SIG-M5 treated with dmso at 0.1 percent for 504 hours (cell line): ENCODE measurements around the gene KCNK5.

Experiments used
- DNase-seq: peaks from one replicate; lab custom pipeline; 2025; ENCODE audit not compliant: unreplicated experiment; lab: John Stamatoyannopoulos, UW

The KCNK5 gene, protein sequence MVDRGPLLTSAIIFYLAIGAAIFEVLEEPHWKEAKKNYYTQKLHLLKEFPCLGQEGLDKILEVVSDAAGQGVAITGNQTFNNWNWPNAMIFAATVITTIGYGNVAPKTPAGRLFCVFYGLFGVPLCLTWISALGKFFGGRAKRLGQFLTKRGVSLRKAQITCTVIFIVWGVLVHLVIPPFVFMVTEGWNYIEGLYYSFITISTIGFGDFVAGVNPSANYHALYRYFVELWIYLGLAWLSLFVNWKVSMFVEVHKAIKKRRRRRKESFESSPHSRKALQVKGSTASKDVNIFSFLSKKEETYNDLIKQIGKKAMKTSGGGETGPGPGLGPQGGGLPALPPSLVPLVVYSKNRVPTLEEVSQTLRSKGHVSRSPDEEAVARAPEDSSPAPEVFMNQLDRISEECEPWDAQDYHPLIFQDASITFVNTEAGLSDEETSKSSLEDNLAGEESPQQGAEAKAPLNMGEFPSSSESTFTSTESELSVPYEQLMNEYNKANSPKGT

DNA sequence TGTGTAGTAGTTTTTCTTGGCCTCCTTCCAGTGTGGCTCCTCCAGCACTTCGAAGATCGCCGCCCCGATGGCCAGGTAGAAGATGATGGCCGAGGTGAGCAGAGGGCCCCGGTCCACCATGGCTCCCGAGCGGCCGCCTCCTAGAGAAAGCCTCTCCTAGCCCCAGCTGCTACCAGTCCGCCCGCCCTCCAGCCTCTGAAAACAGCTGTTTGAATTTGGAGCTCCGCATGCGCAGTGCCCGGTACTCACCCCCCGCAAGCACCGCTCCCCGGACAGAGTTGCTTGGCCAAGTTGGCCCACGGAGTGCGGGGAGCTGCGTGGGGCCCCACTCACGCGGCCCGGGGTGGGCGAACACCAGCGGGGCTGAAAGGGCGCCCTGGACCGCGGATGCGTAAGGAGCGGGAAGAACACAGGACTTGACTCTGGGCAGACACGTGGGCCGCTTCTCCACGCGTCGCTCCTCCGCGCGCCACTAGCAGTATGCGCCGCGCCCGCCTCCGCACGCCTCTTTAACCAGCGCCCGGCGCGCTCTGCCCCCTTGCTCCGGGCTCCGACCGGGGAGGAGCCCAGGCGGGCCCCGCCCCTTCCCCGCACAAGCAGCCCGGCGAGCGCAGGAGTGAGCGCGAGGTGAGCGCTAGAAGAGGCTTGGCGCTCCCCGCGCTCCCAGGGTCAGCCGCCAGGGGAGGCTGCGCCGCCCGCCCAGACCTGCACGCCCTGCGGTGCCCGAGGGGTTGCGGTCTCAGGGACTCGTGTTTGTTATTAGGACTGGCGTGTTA lies at the start of gene KCNK5:
Gene KCNK5 (minus strand): TSS at position 484 of the 776 bp plus-strand sequence. CDS start 364 bp downstream, at position 120.
- DNase-seq: peak; percentile 74

DNA sequence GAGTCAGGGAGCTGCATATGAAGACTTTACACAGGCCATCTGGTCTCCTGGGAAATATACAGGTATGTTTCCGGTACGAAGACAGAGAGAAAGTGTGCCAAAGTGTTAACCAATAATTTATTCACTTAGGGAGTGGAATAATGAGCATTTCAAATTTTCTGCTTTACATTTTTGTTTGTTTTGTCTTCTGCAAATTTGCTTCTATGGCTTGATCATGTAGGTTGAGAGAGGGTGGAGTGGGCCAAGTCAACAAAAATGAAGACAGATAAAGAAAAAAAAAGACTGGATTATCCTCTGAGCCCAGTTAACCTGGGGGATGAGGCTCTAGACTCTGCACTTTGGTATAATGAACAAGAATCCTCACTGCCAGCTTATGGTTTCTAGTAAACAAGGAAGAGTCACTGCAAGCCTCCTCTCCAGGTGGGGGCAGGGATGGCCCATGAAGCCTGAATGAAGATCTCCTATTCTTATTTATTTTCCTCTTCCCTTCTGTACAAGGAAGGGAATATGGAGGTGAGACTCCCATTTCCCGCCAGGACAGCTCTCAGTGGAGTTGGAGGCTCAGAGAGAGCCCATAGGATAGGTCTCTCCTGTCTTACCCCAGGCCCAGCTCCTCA lies 47.2 kb upstream of the KCNK5 start:
- DNase-seq: no peak

DNA sequence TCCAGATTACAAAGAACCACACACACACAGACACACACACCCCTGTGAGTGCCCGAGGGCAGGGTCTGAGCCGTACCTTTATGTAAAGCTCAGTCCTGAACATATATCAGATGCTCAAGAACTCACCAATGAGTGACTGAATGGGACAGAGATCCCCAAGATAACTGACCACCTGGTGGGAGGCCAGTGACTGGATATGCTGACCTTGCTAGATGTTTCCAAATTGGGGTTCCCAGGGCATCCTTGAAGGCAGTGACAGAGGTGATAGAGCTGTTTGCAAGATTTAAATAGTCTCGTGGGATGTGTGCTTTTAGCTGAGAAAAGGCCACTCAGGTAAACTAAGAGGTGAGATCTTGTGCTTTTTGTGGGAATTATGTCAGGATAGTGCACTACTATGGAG lies 45.6 kb upstream of the KCNK5 start:
- no peak for DNase-seq

DNA sequence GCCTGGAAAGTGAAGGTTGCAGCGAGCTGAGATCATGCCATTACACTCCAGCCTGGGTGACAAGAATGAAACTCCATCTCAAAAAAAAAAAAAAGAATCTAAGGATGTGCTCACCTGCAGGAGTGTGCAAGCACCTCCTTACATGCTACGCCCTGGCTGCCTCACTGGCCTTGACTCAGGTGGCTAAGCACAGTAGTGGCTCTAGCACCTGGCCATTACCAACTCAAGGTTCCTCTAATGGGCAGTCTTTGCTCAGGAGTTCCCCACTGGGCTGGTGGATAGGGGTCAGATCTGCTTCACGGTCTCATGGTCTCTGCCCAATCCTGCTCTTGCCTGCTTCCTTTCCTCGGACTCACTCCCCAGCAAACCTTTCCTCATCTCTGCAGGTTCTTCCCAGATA lies 45.2 kb upstream of the KCNK5 start:
- DNase-seq: no peak

DNA sequence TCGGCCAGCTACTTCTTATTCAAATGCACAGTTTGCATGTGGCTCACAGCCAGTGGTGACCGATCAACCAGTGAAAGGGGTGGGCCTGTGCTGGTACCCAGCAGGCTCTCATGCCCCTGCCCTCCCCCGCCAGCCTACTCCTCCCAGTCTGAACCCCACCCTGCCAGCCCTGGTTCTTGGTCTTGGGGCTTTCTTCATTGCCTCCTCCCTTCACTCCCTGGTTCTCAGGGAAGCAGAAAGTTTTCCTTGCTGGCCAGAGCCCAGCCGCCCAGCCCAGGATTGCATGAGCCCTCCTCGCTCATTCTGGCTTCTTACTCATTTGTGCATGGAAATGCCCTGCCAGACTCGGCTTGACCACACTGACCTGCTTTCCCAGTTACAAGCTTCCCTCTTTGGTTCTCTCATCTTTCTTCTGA lies 44.1 kb upstream of the KCNK5 start:
- DNase-seq: no peak

DNA sequence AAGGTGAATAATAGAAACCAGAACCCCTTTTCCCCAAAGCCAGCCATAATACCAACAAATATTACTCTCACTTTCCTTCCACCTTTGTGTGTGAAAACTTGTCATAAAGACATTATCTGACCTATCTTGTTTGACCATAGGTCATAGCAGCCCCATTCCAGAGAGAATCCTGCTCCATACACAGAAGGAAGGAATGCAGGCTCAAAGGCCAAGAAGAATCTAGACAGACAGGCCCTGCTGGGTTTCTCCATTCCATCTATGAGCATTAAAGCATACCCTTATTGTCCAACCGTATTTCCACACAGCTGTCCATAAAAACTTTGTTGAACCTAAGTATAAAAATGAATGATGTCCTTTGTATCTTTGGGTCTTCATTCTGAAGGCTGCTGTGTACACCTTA lies 40.7 kb upstream of the KCNK5 start:
- DNase-seq: peak; percentile 40

DNA sequence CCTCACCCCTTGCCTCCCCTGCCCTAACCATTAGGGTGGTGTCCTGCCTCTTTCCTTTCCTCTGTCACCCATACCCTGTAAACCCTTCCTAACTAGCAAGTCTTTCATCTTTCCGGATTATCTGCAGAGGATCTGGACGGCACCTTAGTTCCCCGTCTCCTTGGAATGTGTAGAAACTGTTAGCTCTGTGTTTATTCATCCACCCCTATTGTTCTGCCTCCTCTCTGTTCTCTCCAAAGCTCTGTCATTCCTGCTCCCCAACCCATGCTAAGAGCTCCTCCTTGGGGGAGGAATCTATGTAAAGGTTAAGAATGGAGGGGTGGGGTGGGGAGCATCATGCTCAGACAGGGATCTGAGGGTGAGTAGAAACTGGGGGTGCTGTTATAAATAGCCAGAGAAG lies 39.4 kb upstream of the KCNK5 start:
- no peak for DNase-seq

DNA sequence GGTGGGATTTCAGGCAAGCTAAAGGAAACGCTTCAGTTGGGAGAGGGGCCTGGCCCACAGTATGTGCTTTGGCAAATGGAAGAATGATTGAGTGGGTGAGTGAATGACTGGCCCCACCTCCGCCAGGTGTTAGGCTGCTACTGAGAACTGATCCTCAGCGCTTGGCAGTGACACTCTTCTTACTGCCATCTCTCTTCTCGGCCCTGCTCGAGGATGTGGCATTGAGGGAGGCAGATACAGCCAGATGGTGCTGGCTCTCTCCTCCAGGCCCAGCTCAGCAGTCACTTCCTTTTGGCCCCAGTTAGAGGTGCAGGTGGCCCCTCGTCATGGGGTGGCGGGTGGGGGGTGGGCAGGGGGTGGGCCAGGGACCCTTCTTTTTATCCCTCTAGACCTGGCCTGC lies 38.9 kb upstream of the KCNK5 start:
- no peak for DNase-seq

DNA sequence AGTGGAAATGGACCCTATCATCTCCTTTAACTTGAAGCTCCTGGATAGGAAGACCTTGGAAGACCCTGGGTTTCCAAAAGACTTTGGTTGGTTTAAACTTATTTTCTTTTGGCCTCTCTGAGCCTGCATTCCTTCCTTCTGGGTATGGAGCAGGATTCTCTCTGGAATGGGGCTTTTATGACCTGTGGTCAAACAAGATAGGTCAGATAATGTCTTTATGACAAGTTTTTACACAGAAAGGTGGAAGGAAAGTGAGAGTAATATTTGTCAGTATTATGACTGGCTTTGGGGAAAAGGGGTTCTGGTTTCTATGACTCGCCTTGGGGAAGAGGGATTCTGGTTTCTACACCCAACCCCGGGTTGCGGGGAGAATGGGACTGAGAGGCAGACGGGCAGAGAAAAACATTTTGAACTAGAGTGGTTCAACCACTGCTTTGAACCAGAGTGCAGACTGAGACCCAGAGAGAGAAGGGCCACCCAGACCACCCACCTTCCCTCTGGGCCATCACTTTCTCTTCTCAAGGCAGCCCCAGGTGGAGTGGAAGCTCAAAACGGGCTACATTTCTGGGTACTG lies 37.6 kb upstream of the KCNK5 start:
- DNase-seq: no peak

DNA sequence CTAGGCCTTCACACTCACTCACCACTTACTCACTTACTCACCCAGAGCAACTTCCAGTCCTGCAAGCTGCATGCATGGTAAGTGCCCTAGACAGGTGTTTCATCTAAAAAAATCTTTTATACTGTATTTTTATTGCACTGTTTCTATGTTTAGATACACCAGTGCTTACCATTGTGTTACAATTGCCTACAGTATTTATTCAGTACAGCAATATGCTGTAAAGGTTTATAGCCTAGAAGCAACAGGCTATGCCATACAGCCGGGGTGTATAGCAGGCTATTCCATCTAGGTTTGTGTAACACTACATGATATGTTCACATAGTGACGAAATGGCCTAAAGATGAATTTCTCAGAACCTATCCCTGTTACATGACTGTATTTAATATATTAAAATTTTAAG lies 37.1 kb upstream of the KCNK5 start:
- DNase-seq: no peak

DNA sequence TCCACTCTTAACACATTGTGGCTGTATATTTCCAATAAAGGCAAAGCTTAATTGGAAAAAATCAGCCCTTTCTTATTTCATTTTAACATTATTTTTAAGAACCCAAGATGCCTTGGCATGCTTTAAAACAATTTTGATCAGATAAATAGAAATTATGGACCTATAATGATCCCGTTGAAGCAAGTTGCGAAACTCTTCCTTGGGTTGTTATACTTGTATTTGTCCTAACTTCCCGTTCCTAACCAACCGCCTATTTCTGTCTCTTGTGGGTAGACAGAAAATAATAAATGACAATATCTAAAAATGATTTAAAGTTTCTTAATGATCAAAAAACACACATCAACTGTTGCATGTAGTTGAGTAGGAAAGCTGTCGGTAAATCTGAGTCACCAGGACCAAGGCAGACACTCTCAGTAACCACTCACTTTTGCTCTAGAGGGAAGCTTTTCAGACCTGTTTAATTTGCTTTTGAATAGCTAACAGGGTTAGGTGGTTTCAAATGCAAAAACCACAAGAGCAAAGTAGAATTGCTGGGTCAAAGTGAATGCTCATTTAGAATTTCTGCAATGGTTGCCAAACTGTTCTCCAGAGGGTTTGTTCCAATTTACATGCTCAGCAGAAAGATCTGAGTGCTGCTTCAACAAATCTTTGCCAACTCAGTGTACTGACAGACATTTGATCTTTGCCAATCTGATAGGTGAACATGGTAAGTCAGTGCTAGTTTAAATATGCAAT lies 34.2 kb upstream of the KCNK5 start:
- DNase-seq: peak; percentile 61

DNA sequence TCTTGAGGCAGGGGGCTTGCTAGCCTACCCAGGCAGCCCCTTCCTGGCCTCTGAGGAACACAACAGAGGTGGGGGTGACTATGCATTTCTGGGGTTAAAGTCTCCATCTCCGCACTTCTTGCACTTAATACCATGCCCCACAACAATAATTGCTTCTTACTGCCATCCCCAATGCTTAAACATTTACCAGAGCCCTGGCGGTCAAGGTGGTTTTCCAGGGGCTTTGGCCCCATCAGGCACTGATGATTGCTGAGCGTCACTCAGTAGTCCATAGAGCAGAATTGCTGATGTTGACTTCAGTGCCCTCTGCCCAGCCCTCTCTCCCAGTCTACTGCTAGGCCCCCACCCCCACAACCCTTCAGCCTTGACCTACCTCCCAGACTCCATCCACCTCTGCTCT lies 32.5 kb upstream of the KCNK5 start:
- no peak for DNase-seq

DNA sequence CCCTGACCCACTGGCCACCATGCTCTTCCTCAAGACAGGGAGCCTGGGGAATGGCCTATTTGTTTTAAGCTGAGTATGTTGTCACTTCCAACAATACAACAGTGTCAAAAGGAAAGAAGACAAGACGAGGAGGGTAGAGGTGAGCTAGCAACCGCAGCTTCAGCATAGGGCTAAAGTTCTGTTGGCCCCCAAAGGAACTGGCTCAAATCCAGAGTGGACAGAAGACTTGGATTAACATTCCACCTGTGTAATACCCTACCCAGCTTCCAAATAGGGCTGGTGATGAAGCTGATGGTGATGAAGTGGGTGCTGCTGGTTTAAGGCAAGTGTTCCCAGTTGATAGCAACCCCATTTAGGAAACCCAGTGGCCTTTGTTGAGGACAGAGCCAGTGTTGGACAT lies 31.7 kb upstream of the KCNK5 start:
- DNase-seq: no peak

DNA sequence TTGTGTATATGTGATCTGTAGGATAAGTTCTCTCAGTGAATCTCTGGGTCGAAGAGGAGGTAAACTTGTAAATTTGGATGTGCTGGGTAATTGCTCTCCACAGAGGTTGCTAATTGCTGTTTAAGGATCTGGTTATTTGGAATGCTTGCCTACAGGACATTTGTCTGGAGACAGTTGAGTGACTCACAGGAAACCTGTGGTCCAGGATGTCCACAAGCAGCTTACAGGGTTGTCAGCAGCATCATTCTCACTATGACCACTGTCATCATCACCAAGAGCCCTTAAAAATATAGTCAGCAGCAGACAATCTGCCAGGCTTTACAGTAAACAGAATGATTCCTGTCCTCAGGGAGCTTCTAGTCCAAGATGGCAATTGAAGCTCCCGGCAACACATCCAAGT lies 31.2 kb upstream of the KCNK5 start:
- no peak for DNase-seq

DNA sequence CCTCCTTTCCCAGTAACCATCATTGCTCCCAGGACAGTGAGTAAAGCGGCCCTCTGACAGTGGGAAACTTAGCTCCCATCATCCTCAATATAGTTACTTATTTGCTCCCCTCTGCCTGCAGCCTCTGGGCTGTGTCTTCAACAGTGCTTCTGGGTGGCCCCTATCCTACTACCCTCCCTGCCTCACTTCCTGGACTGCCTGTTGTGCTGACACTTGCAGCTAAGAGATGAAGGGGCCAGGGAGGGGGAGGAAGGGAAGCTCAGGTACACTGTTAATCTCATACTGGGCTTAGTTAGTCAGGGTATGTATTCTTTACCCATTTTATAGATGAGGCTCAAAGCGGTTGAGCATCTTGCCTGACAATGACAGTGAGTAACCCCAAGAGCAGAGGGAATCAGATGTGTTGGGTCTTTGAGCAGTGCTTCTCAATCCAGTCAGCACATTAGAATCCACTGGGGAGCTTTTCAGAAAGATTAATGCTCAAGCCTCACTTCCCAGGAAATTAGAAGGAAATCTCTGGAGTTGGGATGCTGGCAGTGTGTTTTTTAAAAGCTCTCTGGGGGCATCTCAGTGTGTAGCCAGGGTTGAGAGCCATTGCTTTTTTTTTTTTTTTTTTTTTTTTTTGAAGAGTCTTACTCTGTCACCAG lies 27.1 kb upstream of the KCNK5 start:
- DNase-seq: no peak

DNA sequence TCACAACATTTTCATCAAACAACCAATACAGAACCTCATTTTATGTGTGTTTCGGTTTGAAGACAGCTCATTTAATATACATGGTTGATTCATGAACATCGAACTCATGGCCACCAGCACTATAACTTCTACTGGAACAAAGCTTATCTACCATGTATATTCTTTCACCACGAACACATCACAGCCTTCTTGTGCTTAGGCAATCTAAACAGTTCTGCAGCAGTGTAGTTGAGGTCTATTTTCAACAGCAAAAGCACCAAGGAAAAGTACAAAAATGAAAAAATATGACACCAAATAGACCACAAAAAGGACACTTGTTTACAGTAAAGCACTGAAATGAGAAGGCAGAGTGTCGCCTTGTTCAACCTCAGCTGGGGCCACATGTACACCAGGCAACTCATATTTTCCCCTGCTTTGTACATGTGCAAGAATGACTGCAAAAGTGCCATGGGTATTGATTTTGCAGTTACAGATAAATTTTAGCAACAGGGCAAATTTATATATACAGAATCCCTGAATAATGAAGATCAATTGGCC lies 25.8 kb upstream of the KCNK5 start:
- DNase-seq: no peak

DNA sequence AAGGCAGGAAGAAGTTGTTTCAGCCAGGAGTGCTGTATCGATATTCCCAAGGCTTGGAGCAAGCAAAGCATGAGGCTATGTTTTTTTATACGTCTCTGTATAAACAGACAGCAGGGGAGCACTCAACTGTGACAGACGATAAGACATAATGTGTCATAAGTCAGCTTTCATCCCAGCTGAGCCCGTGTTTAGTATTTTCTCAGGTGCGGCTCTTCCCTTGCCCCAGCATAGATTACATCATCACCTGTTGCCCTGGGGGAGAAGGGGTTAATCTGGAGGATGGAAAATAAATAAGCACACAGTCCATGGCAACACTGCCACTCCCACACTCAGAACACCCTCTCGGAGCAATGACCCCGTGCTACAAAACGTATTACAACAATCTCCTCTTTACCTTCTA lies 22.1 kb upstream of the KCNK5 start:
- DNase-seq: no peak

DNA sequence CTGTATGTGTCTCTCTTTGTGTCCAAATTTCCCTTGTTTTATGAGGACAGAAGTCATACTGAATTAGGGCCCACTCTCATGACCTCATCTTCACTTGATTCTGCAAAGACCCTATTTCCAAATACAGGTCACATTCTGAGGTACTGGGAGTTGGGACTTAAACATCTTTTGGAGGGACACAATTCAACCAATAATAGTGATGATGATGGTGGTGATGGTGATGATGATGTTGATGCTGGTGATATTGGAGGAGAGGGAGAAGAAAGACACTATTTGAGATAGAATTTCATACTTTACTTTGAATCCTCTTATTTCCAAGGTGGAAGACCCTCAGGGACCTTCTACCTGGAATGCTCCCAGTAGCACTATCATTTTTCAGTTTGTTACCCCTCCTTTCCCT lies 21.2 kb upstream of the KCNK5 start:
- no peak for DNase-seq

DNA sequence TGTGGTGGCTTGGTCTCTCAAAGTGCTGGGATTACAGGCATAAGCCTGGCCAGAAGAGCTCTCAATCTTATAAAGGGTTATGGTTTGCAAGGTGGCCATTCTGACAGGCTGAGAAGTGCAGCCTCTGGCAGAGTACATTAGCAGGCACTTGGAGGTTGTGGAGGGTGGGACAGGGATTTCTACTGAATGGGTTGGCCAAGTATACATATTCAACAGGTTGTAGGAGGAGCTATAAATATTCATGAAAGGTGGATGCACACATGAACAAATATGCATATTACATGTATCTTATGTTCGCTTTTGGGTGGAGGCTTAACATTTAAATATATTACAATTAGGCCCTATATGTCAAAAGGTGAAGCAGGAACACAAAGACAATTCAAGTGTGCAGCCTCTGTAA lies 20.0 kb upstream of the KCNK5 start:
- DNase-seq: no peak

DNA sequence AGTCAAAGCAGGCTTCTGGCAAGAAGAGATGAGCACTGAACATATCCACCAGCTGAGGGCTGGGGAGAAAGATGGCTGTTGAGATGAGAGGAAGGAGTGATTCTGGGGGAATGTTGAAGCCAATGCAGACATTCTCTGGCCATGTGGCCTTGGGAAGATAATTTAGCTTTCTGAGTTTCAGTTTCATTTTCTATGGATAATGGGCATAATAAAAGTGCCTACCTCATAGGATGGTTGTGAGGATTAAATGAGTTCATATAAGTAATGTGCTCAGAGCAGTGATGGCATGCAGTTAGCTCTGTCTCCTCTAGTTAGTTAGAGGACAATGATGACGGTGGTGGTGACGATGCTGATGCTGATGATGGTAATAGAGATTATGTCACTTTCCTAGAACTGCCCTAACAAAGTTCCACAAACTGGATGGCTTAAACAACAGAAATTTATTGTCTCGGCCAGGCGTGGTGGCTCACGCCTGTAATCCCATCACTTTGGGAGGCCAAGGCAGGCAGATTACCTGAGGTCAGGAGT lies 18.5 kb upstream of the KCNK5 start:
- DNase-seq: no peak
